ENCODE results near the gene VWA7. TPM values are rescaled to one million over a fixed set of nuclear protein-coding genes. Genes with fewer than 3 reads are reported as not detected.

The VWA7 gene
- total RNA-seq, 4 donors from 2014 or later: 0.22 to 0.80 (median 0.58) TPM

GRCh38 chr6:31737315-31737990 lies 39.7 kb downstream of the VWA7 start:
- no peak for TF ChIP-seq CTCF (IDR thresholded peaks at IDR 0.05)
- no peak for TF ChIP-seq POLR2A (IDR thresholded peaks at IDR 0.05)
- intact Hi-C loops (cut with DNase I): loop anchor here (10.0 kb wide), 1 partner anchor 97 kb away; no protein-coding TSS in a partner anchor
- H3K9me3 ChIP-seq: no peaks in the 10 kb centered on the region
- H3K36me3 ChIP-seq: peaks cover 17 to 20% (median 17%) of the 10 kb centered on the region in 3 donors
- DNase-seq: no peak
- 45 to 56% methylated on average over 7 of the region's 7 CpGs for WGBS, 2 donors
- H3K27me3 ChIP-seq: no peaks in the 10 kb centered on the region
- H3K4me1 ChIP-seq: peaks cover 39 to 68% (median 46%) of the 10 kb centered on the region in 3 donors
- H3K4me3 ChIP-seq: peak overlapping the region in 2 of 4 donors; percentile 4 to 40
- H3K27ac ChIP-seq: peak overlapping the region; percentile 94 to 99 (median 98)

DNA sequence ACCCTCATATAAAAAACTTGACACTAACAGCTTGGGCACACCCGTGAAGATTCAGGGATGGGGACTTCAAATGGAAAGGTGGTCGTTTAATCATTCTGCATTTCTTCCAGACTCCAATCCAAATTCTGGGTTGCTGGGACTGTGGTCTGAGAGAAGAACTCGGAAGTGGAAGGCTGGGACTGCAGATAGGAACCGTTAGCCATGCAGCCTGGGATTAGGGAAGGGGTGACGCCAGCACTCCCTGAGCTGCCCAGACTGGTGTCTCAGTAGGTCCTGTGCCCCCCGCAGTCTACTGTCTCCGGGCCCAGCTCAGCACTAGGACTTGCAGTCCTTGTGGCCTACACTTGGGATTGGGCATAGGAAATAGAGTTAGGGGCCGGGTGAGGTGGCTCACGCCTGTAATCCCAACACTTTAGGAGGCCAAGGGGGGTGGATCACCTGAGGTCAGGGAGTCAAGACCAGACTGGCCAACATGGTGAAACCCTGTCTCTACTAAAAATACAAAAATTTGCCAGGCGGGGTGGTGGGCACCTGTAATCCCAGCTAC lies 40.3 kb downstream of the VWA7 start:
- TF ChIP-seq CTCF (IDR thresholded peaks at IDR 0.05): no peak
- no peak for TF ChIP-seq POLR2A (IDR thresholded peaks at IDR 0.05)
- no peaks in the 10 kb centered on the region for H3K9me3 ChIP-seq
- intact Hi-C loops (cut with DNase I): loop anchor here (10.0 kb wide), 1 partner anchor 98 kb away; no protein-coding TSS in a partner anchor
- H3K27ac ChIP-seq: peak overlapping the region; percentile 94 to 99 (median 98)
- WGBS, 2 donors: 28 to 46% methylated on average over 4 to 8 of the region's 10 CpGs
- H3K4me1 ChIP-seq: peaks cover 39 to 75% (median 46%) of the 10 kb centered on the region in 3 donors
- H3K27me3 ChIP-seq: no peaks in the 10 kb centered on the region
- peak overlapping the region; percentile 53 to 89 (median 75) for H3K4me3 ChIP-seq
- DNase-seq: no peak
- peaks cover 23 to 26% (median 23%) of the 10 kb centered on the region in 3 donors for H3K36me3 ChIP-seq

- Histone ChIP-seq H3K4me3 (peak within 1 kb of the TSS; percentile 53 to 89 (median 75)), H3K4me1 (peaks cover 39 to 79% (median 46%) of the 10 kb centered on the region in 3 donors), H3K27ac (peak within 1 kb of the TSS; percentile 94 to 99 (median 98)), H3K36me3 (peaks cover 27 to 33% (median 30%) of the 10 kb centered on the region in 3 donors), H3K9me3 (no peaks in the 10 kb centered on the region), H3K27me3 (no peaks in the 10 kb centered on the region)
- no peak for DNase-seq
- TF ChIP-seq POLR2A (IDR thresholded peaks at IDR 0.05): peak in 3 of 4 donors; percentile 88 to 97 (median 93)
- TF ChIP-seq CTCF (IDR thresholded peaks at IDR 0.05): no peak
- intact Hi-C loops (cut with DNase I): loop anchor here (10.0 kb wide), 1 partner anchor 99 kb away; no protein-coding TSS in a partner anchor
- WGBS, 2 donors: 1% methylated on average over 11 to 14 of the region's 24 CpGs
Observed at GRCh38 chr6:31736021-31736767, 40.9 kb downstream of the VWA7 start, which contains the start of gene CLIC1. Gene CLIC1 (minus strand): TSS chr6:31736530. CDS start chr6:31736300, 230 bp downstream.

DNA sequence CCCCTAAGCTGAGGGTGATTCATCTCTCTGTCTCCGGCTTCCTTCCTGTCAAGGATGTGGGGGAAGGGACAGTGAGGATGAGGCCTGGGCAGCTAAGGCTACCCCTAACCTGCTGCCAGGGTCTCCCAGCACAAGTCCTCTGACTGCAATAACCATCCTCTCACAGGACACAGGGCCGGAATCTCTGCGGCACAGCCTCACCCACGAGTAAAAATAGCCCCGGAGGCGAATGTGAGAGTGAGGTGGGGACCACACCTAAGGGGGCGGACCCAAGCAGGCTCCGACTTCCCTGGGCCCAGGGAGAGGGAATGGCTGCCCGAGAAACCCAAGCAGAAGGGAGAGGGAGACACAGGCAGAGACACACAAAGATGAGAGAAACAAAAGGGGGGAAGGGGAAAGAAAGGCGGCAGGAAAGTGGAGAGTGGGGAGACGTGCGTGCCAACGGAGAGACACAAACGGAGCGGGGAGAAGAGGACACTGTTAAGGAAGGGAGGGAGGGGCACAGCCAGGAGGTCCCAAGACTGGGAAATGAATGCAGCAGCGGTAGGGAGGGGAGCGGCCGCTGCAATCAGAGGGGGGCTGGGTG lies 42.2 kb downstream of the VWA7 start:
- 1% methylated on average over 15 to 17 of the region's 18 CpGs for WGBS, 2 donors
- Histone ChIP-seq H3K4me1 (peaks cover 41 to 80% (median 44%) of the 10 kb centered on the region in 3 donors), H3K27me3 (no peaks in the 10 kb centered on the region), H3K27ac (peak overlapping the region; percentile 94 to 99 (median 98)), H3K4me3 (peak overlapping the region; percentile 53 to 89 (median 75)), H3K9me3 (no peaks in the 10 kb centered on the region), H3K36me3 (peaks cover 27 to 41% (median 32%) of the 10 kb centered on the region in 3 donors)
- TF ChIP-seq CTCF (IDR thresholded peaks at IDR 0.05) (no peak), POLR2A (IDR thresholded peaks at IDR 0.05) (peak in 2 of 4 donors; percentile 43 to 72)
- intact Hi-C loops (cut with DNase I): loop anchor here (10.0 kb wide), 1 partner anchor 100 kb away; no protein-coding TSS in a partner anchor
- no peak for DNase-seq

Data from esophagus squamous epithelium (tissue), 5 donors.